Measurements from ENCODE around the gene WDR86.

DNA sequence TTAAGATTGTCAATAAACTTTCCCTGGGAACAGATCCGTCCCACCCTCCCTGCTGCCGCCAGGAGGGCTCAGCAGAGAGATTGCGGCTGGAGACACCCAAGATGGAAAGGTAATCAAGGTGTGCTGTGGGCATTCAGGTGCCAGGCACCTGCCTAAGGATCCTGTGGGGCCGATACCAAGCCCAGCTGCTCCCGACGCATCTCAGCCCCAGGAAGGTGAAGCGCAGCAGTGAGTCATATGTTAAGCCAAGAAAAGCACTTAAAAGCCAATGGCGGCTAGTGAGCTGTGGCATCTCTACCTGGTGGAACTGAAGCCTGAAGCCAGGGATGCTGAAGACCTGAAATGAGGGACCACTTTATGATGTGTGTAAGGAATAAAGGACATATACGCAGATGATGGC lies 6.1 kb downstream of the WDR86 start:
- TF ChIP-seq, protein P1, sequence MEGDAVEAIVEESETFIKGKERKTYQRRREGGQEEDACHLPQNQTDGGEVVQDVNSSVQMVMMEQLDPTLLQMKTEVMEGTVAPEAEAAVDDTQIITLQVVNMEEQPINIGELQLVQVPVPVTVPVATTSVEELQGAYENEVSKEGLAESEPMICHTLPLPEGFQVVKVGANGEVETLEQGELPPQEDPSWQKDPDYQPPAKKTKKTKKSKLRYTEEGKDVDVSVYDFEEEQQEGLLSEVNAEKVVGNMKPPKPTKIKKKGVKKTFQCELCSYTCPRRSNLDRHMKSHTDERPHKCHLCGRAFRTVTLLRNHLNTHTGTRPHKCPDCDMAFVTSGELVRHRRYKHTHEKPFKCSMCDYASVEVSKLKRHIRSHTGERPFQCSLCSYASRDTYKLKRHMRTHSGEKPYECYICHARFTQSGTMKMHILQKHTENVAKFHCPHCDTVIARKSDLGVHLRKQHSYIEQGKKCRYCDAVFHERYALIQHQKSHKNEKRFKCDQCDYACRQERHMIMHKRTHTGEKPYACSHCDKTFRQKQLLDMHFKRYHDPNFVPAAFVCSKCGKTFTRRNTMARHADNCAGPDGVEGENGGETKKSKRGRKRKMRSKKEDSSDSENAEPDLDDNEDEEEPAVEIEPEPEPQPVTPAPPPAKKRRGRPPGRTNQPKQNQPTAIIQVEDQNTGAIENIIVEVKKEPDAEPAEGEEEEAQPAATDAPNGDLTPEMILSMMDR (conservative IDR thresholded peaks at IDR 0.05; ENCODE audit: low read length) = no peak
- TF ChIP-seq EZH2phosphoT487 (IDR thresholded peaks at IDR 0.05; ENCODE audit: borderline replicate concordance) = no peak
